ENCODE results near the gene CAPSL.
"Not testable (repeated sequence)": the region's sequence is repeated elsewhere in the genome, so short reads cannot be mapped to it uniquely, and the experiment has no call there.

The CAPSL gene

GRCh38 chr5:35862126-35862525, 76.3 kb downstream of the CAPSL start:
- Histone ChIP-seq H3K9ac (ENCODE audit: insufficient read length, low read depth) (no peak overlapping the region), H3K27me3 (ENCODE audit: insufficient read depth, insufficient read length) (no peaks in the 10 kb centered on the region), H3K9me3 (ENCODE audit: insufficient read depth, low read length) (no peaks in the 10 kb centered on the region; the same call in 1 of the 2 replicates), H3K4me3 (ENCODE audit: insufficient read length, low read depth) (no peak overlapping the region), H3K4me1 (ENCODE audit: insufficient read depth, insufficient read length) (no peaks in the 10 kb centered on the region), H3K36me3 (ENCODE audit: insufficient read depth, insufficient read length, low read length) (no peaks in the 10 kb centered on the region)
- no peak for DNase-seq (ENCODE audit: low read depth, low spot score)
- TF ChIP-seq SUZ12 (IDR thresholded peaks at IDR 0.05; ENCODE audit: extremely low read depth, insufficient read depth, insufficient read length) (no peak), YY1 (IDR thresholded peaks at IDR 0.05; ENCODE audit: insufficient read depth, insufficient read length) (no peak), ZNF274 (IDR thresholded peaks at IDR 0.05; ENCODE audit: low read depth, low read length) (no peak)

GRCh38 chr5:35861718-35862117, 76.7 kb downstream of the CAPSL start:
- Histone ChIP-seq H3K4me3 (ENCODE audit: insufficient read length, low read depth) (no peak overlapping the region), H3K9me3 (ENCODE audit: insufficient read depth, low read length) (no peaks in the 10 kb centered on the region; the same call in 1 of the 2 replicates), H3K27me3 (ENCODE audit: insufficient read depth, insufficient read length) (no peaks in the 10 kb centered on the region), H3K9ac (ENCODE audit: insufficient read length, low read depth) (no peak overlapping the region), H3K36me3 (ENCODE audit: insufficient read depth, insufficient read length, low read length) (no peaks in the 10 kb centered on the region), H3K4me1 (ENCODE audit: insufficient read depth, insufficient read length) (no peaks in the 10 kb centered on the region)
- DNase-seq (ENCODE audit: low read depth, low spot score): no peak
- TF ChIP-seq YY1 (IDR thresholded peaks at IDR 0.05; ENCODE audit: insufficient read depth, insufficient read length) (no peak), SUZ12 (IDR thresholded peaks at IDR 0.05; ENCODE audit: extremely low read depth, insufficient read depth, insufficient read length) (no peak), ZNF274 (IDR thresholded peaks at IDR 0.05; ENCODE audit: low read depth, low read length) (no peak)

- TF ChIP-seq SUZ12 (IDR thresholded peaks at IDR 0.05; ENCODE audit: extremely low read depth, insufficient read depth, insufficient read length) (no peak), ZNF274 (IDR thresholded peaks at IDR 0.05; ENCODE audit: low read depth, low read length) (no peak), YY1 (IDR thresholded peaks at IDR 0.05; ENCODE audit: insufficient read depth, insufficient read length) (no peak)
- no peaks in the 10 kb centered on the region for H3K27me3 ChIP-seq (ENCODE audit: insufficient read depth, insufficient read length)
- no peak overlapping the region for H3K9ac ChIP-seq (ENCODE audit: insufficient read length, low read depth)
- no peak overlapping the region for H3K4me3 ChIP-seq (ENCODE audit: insufficient read length, low read depth)
- H3K4me1 ChIP-seq (ENCODE audit: insufficient read depth, insufficient read length): no peaks in the 10 kb centered on the region
- no peaks in the 10 kb centered on the region for H3K36me3 ChIP-seq (ENCODE audit: insufficient read depth, insufficient read length, low read length)
- peak; percentile 9 for DNase-seq (ENCODE audit: low read depth, low spot score)
- H3K9me3 ChIP-seq (ENCODE audit: insufficient read depth, low read length): no peaks in the 10 kb centered on the region; the same call in 1 of the 2 replicates
Measured at GRCh38 chr5:35860686-35861085, 77.7 kb downstream of the CAPSL start.

GRCh38 chr5:35859101-35859661, 79.2 kb downstream of the CAPSL start:
- Histone ChIP-seq H3K9ac (ENCODE audit: insufficient read length, low read depth) (no peak overlapping the region), H3K36me3 (ENCODE audit: insufficient read depth, insufficient read length, low read length) (no peaks in the 10 kb centered on the region), H3K4me3 (ENCODE audit: insufficient read length, low read depth) (no peak overlapping the region), H3K4me1 (ENCODE audit: insufficient read depth, insufficient read length) (no peaks in the 10 kb centered on the region), H3K9me3 (ENCODE audit: insufficient read depth, low read length) (no peaks in the 10 kb centered on the region; the same call in 1 of the 2 replicates), H3K27me3 (ENCODE audit: insufficient read depth, insufficient read length) (no peaks in the 10 kb centered on the region)
- no peak for DNase-seq (ENCODE audit: low read depth, low spot score)
- no peak for TF ChIP-seq SUZ12 (IDR thresholded peaks at IDR 0.05; ENCODE audit: extremely low read depth, insufficient read depth, insufficient read length)

GRCh38 chr5:35857606-35858205, 80.7 kb downstream of the CAPSL start:
- H3K4me3 ChIP-seq (ENCODE audit: insufficient read length, low read depth): no peak overlapping the region
- H3K4me1 ChIP-seq (ENCODE audit: insufficient read depth, insufficient read length): no peaks in the 10 kb centered on the region
- TF ChIP-seq YY1 (IDR thresholded peaks at IDR 0.05; ENCODE audit: insufficient read depth, insufficient read length): no peak

GRCh38 chr5:35856765-35857351, 81.6 kb downstream of the CAPSL start, which contains the start of gene IL7R:
Gene IL7R (plus strand): TSS chr5:35856891. CDS start chr5:35856978, 87 bp downstream.
- Histone ChIP-seq H3K9ac (ENCODE audit: insufficient read length, low read depth) (no peak within 1 kb of the TSS), H3K4me1 (ENCODE audit: insufficient read depth, insufficient read length) (no peaks in the 10 kb centered on the region), H3K27me3 (ENCODE audit: insufficient read depth, insufficient read length) (no peaks in the 10 kb centered on the region), H3K36me3 (ENCODE audit: insufficient read depth, insufficient read length, low read length) (no peaks in the 10 kb centered on the region), H3K9me3 (ENCODE audit: insufficient read depth, low read length) (no peaks in the 10 kb centered on the region), H3K4me3 (ENCODE audit: insufficient read length, low read depth) (no peak within 1 kb of the TSS)
- TF ChIP-seq SUZ12 (IDR thresholded peaks at IDR 0.05; ENCODE audit: extremely low read depth, insufficient read depth, insufficient read length): no peak
- TF ChIP-seq YY1 (IDR thresholded peaks at IDR 0.05; ENCODE audit: insufficient read depth, insufficient read length): no peak
- no peak for TF ChIP-seq ZNF274 (IDR thresholded peaks at IDR 0.05; ENCODE audit: low read depth, low read length)
- no peak for DNase-seq (ENCODE audit: low read depth, low spot score)

More at GRCh38 chr5:35857606-35858205, 80.7 kb downstream of the CAPSL start:
- DNase-seq (ENCODE audit: low read depth, low spot score): no peak
- H3K9me3 ChIP-seq (ENCODE audit: insufficient read depth, low read length): no peaks in the 10 kb centered on the region
- no peaks in the 10 kb centered on the region for H3K27me3 ChIP-seq (ENCODE audit: insufficient read depth, insufficient read length)
- no peaks in the 10 kb centered on the region for H3K36me3 ChIP-seq (ENCODE audit: insufficient read depth, insufficient read length, low read length)
- no peak overlapping the region for H3K9ac ChIP-seq (ENCODE audit: insufficient read length, low read depth)

- H3K4me1 ChIP-seq (ENCODE audit: insufficient read depth, insufficient read length); H3K27me3 ChIP-seq (ENCODE audit: insufficient read depth, insufficient read length); H3K9ac ChIP-seq (ENCODE audit: insufficient read length, low read depth); H3K36me3 ChIP-seq (ENCODE audit: insufficient read depth, insufficient read length, low read length); H3K4me3 ChIP-seq (ENCODE audit: insufficient read length, low read depth); DNase-seq (ENCODE audit: low read depth, low spot score); H3K9me3 ChIP-seq (ENCODE audit: insufficient read depth, low read length): not testable (repeated sequence)
Measured at GRCh38 chr5:35856186-35856764, 82.1 kb downstream of the CAPSL start.

All from NT2/D1 (cell line).